ENCODE measurements around the gene TAF3. TPM values are rescaled to one million over a fixed set of nuclear protein-coding genes. Genes with fewer than 3 reads are reported as not detected.

TAF3 gene
- total RNA-seq, 1 donor from 2014 or later, result 3.3 TPM

DNA sequence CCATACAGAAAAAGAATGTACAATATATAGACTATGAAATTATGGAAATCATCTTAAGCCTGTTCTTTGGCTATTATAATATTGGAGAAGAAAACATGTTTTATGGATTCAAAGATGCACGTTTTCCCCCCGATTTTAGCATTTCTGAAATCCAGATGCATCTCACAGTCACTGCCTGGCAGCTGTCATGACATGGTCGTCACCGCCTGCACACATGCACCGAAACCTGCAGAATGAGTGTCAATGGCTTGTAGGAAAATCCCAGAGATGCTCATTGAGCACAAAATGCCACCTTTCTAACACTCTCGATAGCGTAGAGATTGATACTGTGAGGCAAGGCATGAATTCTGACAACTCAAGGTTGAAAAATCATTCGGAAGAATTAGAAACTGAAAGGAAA, 115.5 kb downstream of the TAF3 start:
- no peak for ATAC-seq

DNA sequence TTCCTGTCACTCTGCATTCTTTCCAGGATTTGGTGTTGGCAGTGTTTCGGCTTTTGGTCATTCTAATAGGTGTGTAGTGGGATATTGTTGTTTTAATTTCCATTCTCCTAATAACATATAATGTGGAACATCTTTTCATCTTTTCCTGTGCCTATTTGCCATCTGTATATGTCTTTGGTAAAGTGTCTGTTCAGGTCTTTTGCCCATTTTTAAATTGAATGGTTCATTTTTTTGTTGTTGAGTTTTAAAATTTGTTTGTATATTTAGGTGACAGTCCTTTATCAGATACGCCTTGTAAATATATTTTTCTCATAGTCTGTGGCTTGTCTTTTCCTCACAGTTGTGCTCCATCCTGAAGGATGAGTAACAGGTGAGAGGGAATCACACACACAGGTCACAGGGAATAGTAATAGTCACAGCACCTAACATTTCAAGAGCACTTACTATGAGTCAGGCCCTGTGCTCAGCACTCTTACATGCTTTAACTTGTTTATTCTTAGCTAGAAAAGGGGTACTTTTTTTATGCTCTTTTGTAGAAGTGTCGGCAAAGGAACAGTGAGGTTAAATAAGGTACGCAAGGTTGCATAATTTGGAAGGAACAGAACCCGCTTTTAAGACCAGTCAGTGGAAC, 119.1 kb downstream of the TAF3 start:
- ATAC-seq, result peak; percentile 95

DNA sequence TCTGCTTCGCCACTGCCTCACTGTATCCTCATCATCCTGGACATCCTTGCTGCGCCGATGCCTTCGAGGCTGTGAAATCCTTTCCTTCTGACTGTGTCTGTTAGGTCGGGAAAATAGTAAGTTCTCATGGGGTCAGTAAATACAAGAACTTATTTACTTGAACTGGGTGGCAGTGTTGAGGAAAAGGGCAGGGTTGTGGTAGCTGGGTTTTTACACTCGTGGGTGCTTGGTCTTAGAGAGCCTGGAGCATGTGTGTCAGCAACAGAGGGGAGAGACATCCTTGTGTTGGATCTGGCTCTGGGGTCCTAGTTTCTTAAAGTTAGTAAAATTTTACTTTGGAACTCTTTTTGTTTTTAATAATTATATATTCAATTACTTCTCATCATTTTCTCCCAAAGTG, 123.3 kb downstream of the TAF3 start:
- no peak for ATAC-seq

DNA sequence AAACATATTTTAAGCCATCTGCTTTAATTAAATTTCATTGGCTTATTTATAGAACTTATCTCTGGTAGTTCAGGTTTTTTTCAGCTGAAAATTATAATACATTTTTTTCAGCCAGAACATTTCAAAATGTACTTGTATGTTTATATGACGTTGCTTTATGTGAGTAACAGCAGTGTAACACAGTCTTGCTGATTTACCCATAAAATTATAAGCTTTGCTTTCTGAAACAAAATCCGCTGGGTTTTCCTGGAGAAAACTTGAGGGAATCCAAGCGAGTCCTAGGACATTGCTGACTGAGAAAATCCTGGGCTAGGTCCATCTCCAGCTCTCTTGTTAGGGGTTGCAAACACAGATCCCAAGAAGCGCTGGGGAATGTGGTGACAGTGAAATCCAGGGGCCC, 124.0 kb downstream of the TAF3 start:
- no peak for ATAC-seq

DNA sequence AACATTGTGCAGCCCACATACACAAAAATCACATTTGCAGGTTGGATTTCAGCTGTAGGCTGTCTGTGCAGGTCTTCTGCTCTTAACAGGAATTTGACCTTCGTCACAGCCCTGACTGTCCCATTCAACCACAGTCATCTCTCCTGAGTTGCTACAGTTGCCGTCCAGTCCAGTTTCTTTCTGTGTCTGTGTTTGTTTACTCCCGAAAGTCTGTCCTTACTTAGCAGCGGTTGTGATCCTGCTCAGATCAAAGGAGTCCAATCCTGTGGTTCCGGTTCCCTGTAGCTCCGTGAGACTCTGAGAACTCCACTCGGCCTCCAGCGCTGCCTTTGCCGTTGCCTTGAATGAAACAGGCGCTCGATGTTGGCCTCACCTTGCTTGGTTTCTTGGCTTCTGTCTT, 124.6 kb downstream of the TAF3 start:
- no peak for ATAC-seq

DNA sequence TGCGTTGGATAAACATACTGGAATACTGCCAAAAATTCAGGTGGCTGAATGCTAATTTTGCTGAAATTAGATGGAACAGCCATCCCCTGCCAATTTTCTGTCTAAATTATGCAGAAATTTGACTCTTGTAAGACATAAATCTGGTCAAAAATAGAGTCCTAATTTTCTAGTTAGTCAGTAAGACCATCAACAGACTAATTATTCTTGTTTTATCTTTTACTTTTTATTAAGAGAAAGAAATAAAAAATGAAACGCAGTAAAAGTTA, 125.8 kb downstream of the TAF3 start:
- ATAC-seq, result no peak

DNA sequence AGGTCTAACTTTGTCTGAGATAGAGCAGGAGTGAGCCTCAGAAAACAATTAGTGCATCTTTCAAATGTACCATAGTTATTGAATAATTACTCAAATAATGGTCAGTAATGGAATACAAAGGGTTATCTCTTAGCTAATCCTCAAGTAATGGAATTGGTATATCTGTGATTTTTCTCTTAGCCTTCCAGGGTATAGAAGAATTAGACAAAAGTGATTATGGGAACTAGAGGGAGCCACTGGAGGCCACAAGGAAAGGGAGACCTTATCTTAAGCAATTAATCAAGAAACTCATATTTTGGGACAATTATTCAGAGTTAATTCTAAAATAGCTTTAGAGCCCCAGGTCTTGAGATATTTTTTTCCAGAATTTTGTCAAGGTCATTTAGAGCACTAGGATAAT, 126.2 kb downstream of the TAF3 start:
- ATAC-seq, result no peak

DNA sequence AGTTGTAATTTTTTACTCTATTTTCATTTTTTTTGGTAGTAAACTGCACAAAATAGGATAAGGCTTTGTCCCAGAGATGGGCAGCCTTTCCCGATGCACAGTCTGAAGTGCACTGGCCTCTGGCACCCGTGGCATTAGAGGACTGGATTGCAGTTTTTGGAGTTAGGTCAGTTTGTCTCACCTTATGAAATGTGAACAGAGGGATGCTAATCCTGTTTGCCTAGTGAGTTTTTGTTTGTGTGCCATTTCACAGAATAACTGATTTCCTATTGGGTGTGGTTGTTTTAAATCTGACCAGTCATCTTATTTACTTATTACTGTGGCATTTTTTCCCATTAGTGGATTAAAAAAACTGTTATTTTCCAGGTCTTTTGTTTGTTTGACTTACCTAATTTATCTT, 126.7 kb downstream of the TAF3 start:
- no peak for ATAC-seq

DNA sequence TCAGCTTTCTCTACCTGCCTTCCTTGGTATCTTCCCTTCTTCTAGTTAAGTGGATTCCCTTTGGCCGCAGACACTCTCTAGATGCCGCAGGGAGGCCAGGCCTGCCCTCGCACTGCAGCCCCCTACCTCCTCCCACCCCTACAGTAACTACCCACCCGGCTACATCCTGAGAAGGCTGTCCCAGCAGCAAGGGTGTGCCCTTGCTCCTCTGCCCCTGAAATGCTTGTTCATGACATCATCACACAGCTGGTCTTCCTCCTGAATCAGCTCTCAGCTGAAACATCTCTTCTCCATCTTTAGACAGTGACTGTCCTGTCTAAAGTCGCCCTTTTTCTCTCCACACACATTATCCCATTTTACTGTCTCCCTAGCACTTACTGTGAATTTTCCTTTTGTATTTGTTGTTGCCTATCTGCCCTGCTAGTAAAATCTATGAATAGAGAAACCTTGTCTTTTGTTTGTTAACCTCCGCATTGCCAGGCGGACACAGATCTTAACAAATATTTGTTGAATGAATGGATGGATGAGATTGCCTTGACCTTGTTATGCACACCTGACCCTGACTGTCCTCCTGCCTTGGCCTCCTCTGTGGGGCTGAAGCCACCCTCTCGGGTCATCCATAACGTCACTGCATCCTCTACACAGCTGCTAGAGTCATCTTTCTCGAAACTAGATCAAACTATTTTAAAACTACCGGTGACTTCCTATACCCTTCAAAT, 127.3 kb downstream of the TAF3 start:
- no peak for ATAC-seq

DNA sequence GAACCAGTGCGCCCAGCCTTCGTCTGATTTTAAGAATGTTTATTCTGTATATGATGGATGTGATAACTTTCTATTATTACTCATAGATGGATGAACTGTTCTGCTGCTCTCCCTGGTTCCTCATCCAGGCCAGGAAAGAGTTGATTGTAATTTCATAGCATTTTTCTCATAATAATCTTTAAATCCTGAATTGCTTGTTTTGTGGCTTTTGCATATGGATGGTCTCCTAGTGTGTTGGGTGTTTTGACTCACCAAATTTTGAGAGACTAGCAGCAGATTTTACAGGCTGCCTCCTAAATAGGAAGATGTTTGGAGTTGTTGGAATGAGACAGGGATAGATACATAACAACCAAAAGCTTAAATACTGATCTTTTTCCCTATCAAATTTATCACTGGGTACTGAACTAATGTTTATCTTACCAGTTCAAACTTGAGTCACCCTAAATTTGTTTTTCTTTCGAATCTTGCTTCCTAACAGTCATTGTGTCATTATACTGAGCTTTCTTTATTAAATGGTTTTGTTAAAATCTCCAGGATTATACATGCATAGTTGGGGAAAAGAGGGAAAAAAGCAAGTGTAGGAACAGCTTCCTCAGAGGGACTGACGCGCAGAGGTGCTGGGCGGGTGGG, 130.2 kb downstream of the TAF3 start:
- no peak for ATAC-seq

DNA sequence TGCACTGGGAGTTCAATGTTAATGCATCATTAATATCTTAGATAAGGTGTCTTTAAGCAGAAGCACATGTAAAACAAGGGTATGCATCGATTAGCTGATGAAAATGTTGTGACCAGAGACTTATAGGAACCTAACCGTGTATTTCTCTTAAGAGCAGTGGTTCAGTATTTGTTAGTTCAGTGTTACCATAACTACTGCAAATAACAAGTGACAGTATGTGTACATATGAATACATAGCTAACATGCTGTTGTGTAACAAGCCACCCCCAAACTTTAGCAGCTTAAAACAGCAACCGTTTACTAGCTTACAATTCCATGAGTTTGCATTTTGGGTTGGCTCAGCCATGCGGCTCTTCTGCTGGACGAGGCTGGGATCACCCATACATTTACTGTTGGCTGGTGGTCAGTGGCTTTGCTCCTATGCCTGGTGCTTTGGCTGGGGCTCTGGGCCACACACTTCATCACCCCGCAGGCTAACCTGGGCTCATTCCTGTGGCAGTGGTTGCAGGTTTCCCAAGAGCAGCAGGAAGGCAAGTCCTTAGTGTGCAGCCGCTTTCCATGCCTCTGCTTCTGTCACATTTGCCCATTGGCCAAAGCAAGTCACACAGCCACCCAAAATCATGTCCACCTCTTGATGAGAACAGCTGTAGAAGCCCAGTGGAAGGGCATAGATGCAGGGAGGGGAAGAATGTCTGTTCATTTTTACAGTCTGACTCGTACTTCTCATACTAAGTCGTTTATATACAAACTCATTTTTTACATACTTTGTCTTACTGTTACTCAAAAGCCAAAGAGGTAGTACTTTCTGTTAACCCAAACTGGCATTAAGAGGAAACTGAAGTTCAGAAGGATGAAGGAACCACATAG, 132.9 kb downstream of the TAF3 start:
- ATAC-seq, result no peak

DNA sequence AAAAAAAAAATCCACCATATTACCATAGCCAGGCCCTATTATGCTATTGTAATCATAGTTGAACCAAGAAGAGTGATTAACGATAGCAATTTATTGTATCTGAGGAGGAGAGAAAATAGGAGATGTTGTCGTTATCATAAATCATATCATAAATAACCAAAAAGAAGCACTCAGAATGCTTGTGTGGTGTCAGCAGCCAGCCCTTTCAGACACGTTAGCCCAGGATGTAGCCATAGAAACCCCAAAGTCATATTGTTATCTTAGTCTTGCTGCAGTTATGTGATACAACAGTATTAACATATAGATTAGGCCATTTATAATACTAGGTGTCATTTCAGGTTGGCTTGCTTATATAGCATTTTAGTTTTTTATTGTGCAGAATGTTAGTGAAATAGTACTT, 134.0 kb downstream of the TAF3 start:
- no peak for ATAC-seq

DNA sequence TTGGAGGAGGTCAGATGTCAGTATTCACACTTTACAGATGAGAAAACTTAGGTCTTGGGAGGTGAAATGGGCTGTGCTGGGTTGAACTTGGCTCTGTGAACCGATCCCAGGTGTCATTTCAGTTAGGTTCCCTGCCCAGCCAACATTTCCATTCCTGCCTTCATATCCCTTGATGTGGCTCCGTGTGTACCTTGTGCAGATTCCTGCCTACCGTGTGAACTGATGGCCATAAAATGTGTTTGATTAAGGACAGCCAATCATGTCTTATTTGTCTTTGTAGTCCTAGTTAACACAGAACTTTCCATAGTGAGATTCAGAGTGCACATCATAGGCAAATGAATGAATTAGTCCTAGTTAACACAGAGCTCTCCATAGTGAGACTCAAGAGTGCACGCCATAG, 135.1 kb downstream of the TAF3 start:
- no peak for ATAC-seq

DNA sequence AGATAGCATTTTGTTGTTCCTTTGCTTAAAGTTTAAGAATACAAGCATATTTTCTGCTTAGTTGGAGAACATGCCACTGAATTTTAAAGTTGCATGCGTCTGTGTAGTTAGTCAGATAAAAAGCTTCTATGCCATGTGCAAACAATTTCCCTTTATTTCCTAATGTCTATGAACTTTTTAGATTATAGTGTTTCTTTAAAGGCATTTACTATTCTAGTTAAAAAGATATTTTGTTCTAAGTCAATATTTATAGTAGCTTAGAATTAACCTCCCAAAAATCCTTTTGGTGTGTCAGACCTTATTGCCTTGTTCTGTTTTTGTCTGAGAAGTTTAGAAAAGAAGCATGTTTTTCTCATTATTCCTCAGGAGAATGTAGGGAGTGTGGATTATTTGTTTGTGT, 137.1 kb downstream of the TAF3 start:
- ATAC-seq, result no peak

DNA sequence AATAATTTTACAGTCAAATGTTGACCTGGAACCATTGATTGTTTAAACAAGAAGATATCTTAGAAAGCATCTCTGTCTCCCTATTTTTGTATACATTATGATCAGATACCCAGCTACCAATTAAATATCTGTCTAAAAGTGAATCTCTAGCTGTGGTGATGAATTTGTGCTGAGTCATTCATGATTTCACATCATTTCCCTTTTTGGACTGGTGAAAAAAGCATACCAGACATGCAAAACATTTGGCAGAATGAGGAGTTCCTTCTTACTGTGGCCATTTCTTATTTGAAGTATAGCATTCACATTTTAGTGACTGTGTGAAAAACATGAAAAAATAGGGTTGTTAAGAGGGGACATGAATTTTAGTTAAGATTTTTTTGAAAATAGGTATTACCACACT, 138.2 kb downstream of the TAF3 start:
- ATAC-seq, result no peak

DNA sequence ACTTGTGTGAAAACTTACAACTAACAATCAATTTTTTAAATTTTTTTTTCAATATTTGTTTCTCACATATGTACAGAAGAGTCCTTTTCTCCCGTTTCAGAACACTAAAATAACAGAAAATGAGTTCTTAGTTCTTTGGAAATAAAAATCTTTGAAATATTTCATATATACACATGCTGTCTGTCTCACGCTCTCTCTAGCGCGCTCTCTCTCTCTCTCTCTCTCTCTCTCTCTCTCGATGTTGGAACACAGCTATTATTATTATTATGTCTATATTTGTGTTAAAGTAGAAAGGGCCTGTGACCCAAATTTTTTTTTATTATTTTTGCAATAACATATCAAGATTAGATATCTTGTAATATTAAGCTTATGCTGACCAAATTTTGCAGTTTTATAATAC, 139.3 kb downstream of the TAF3 start:
- ATAC-seq, result no peak

DNA sequence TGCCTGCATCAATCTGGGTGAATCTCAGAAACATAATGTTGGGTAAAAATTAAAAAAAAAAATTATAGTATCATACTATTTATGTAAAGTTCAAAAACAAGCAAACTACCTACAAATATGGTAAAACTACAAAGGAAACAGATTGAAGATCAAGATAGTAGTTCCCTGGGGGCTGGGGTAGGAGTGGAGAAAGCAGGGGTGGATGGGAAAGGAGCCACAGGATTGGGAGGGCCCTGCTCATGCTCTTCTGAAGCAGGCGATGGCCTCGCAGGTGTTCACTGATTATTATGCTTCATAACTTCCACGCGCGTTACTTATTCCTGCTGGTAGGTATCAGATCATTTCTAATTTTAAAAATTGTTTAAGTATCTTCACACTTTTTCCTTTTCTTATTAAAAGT, 140.1 kb downstream of the TAF3 start:
- no peak for ATAC-seq

DNA sequence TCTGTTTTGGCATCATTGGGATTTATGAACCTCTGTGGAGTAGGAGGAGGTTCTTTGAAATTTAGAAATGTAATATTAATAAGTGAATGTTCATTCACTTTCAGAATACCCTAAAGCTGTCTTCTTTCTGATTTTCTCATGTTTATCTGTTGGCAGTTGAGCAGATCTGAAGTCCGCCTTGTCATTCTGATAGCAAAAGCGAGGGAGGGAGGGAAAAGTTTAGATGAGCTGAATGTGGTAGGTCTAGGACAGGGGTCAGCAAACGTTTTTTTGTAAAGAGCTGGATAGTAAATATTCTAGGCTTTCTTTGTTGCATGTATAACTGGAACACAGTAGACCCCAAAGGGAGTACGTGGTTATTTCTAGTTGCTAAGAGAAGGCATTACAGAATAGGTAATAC, 141.8 kb downstream of the TAF3 start:
- no peak for ATAC-seq

DNA sequence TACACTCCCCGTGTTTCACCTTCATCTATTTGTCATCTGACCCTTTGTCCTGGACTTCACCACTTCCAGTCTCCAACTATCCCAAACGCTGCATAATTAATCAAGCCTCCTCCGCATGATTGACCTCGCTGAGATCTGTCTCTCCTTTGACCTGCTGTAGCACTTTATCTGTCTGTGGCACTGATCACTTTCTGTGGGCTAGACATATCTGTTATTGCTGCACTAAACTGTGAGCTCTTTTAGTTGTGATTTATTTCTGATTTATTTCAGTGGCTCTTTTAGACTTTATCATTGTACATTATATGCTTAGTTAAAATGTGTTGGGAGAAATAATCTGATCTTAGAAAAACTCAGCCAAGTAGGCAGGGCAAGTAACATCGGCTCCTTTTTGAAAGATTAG, 144.3 kb downstream of the TAF3 start:
- no peak for ATAC-seq

DNA sequence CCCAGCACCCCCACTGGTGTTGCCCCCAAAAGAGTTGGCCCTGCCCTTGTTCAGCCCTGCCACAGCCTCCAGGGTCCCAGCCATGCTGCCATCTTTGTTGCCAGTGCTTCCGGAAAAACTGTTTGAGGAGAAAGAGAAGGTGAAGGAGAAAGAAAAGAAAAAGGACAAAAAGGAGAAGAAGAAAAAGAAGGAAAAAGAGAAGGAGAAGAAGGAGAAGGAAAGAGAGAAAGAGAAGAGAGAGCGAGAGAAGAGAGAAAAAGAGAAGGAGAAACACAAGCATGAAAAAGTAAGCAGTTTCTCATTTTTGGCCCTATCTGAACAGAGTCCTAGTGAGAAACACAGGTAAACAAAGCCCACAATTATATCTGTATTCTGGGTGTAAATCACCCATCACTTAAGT, 147.2 kb downstream of the TAF3 start:
- no peak for ATAC-seq

DNA sequence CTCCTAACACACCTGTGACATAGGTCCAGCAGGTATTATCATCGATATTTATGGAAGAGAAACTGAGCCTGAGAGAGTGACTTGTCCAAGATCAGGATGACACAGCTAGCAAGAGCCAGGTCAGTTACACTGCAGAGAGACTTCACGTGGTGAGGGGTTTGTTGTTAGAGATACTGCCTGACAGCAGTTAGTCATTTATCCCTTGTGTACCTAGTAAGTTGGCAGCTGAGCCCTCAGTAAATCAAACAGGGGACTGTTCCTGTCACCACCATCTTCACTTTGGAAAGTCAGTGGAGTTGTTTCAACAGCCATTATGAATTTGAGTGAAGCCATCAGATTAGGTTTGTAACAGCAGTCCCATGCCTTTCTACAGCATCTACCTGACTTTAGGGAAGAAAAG, 148.7 kb downstream of the TAF3 start:
- no peak for ATAC-seq

DNA sequence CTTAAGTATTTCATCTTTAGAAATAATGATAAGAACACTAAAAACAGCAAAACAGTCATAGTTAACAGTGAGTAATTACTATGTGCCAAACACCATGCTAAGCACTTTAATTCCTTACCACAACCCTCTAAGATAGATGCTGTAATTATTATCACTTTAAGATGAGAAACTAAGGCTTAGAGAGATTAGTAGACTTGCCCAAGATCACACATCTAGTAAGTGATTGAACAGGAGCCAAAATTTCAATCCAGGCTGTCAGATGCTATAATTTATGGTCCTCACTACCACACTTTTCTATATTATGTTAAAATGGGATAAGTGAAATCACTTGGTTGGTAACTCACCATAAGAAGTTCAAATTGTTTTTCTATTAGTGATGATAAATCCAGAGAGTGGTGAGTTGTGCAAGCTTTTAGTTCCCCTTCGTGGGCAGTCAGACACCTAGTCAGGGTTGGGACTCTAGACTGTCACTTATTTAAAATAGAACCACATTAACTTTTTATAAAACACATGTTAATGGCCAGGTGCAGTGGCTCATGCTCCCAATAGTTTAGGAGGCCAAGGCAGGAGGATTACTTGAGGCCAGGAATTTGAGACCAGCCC, 150.3 kb downstream of the TAF3 start:
- no peak for ATAC-seq

DNA sequence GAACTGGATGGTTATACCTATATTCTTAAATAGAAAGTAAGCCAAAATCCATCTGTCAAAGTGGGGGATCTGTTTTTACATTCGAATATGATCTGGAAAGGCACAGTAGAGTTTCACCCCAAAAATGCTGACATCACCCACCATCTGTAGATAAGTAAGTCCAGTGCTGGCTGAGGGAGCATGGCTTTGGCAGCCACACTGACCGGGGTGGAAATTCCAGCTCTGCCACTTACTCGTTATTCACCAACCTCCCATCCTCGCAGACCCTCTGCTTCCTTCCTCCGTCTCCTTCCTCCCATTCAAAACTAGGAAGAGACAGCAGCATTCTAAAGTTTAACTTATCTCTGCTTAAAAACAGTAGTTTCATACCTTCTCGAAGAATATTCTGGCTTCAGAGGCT, 151.3 kb downstream of the TAF3 start:
- no peak for ATAC-seq

All from esophagus mucosa (tissue), 1 donor.